Lung microvascular endothelial cell (primary cell): ENCODE measurements around the gene VENTX. TPM values are rescaled to one million over a fixed set of nuclear protein-coding genes. Genes with fewer than 3 reads are reported as not detected.
"Not testable (repeated sequence)": the region's sequence is repeated elsewhere in the genome, so short reads cannot be mapped to it uniquely, and the experiment has no call there.

Experiments
- DNase-seq, 2 donors: peaks; one replicate each; pipeline versions ENCODE4 v3.0.0 to v3.0.0-alpha.2; 2010; ENCODE audit warnings: low read depth in 2 of 2
- total RNA-seq: library from RNA; depleted of rRNA; stranded (reverse); fragments of >200 nt; gene quantifications from 2 replicates; pipeline ENCODE4 v1.2.1, GENCODE V29; 2014

The VENTX gene
- total RNA-seq, 1 donor from 2014 or later = not detected

GRCh38 chr10:133214468-133215410 lies 22.9 kb upstream of the VENTX start:
- DNase-seq = no peak

GRCh38 chr10:133215586-133215985 lies 22.1 kb upstream of the VENTX start:
- DNase-seq = no peak

- DNase-seq = no peak
Measured at GRCh38 chr10:133216776-133217175, 20.9 kb upstream of the VENTX start.

- no peak for DNase-seq
Measured at GRCh38 chr10:133217800-133218589, 19.7 kb upstream of the VENTX start.

GRCh38 chr10:133218891-133219290 lies 18.8 kb upstream of the VENTX start:
- no peak for DNase-seq

GRCh38 chr10:133219782-133220181 lies 17.9 kb upstream of the VENTX start:
- DNase-seq = no peak

- DNase-seq = no peak
Measured at GRCh38 chr10:133221331-133221730, 16.3 kb upstream of the VENTX start.

- DNase-seq = not testable (repeated sequence)
Measured at GRCh38 chr10:133221756-133222155, 15.9 kb upstream of the VENTX start.

GRCh38 chr10:133224076-133224475 lies 13.6 kb upstream of the VENTX start:
- DNase-seq = no peak

- no peak for DNase-seq
Measured at GRCh38 chr10:133224756-133225372, 12.8 kb upstream of the VENTX start.

GRCh38 chr10:133225707-133226191 lies 11.9 kb upstream of the VENTX start:
- no peak for DNase-seq

GRCh38 chr10:133226251-133226808 lies 11.3 kb upstream of the VENTX start:
- DNase-seq = peak in 1 of 2 donors; percentile 47

- no peak for DNase-seq
Measured at GRCh38 chr10:133227256-133227655, 10.4 kb upstream of the VENTX start.

- no peak for DNase-seq
Measured at GRCh38 chr10:133229265-133230043, 8.2 kb upstream of the VENTX start.

GRCh38 chr10:133230044-133230361 lies 7.7 kb upstream of the VENTX start, which contains the start of gene UTF1:
Gene UTF1, plus strand, starts transcription at chr10:133230217. Its CDS starts 72 bp downstream, at chr10:133230289.
- DNase-seq = no peak

GRCh38 chr10:133230387-133231195 lies 7.1 kb upstream of the VENTX start:
- DNase-seq = peak in 1 of 2 donors; percentile 16

- DNase-seq = no peak
Measured at GRCh38 chr10:133231244-133231945, 6.3 kb upstream of the VENTX start.

GRCh38 chr10:133231946-133232574 lies 5.6 kb upstream of the VENTX start:
- DNase-seq = no peak

- DNase-seq = not testable (repeated sequence)
Measured at GRCh38 chr10:133234796-133235195, 2.9 kb upstream of the VENTX start.
